ENCODE measurements around the gene TECPR2.
A peak's percentile ranks its signal among the peaks of the same experiment; 100 is the strongest.
"Not testable (repeated sequence)": the region's sequence is repeated elsewhere in the genome, so short reads cannot be mapped to it uniquely, and the experiment has no call there.

The TECPR2 gene

DNA sequence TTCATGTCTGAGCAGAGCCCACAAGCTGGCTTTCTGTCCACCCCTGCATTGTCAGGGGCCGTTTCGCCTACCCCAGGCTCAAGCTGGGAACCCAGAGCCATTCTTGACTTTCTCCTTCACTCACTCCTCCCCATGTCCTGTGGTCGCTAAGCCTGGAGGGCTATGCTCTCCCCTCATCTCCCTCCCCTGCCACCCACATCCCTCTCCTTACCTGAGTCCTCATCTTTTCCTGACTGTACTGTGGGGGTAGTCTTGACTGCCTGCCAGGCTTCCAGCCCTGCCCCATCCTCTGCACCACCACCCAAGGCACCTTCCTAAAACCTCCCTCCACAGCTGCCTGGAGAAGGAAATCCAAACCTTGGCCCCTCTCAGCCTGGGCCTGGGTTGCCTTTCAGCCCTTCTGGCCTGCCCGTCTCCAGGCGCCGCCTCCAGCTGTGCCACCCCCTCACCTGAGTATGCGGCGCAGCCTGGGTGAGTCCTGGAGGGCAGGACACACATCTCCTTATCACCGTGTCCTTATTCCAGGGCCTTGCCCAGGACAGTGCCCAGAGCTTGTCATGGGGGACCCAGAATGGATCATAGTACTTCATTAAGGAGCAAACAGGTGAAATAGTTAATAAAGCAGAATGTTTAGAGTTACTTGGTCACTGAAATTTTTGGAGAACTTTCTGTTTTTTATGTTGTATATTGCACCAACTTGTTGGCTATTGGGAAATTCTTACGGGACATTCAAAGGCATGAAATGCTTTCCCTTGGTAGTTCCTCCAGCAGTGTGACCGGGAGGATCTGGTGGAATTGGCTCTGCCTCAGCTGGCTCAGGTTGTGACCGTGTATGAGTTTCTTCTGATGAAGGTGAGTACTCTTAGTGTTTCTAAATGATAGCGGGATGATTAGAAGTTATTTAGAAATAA lies 28.7 kb upstream of the TECPR2 start:
- DNase-seq (ENCODE audit: low read depth in 1 of 2, low spot score in 1 of 2), result no peak

- no peak for DNase-seq (ENCODE audit: low read depth in 1 of 2, low spot score in 1 of 2)
Measured at GRCh38 chr14:102335163-102335562, 27.6 kb upstream of the TECPR2 start.

GRCh38 chr14:102338724-102339123 lies 24.0 kb upstream of the TECPR2 start:
- no peak for DNase-seq (ENCODE audit: low read depth in 1 of 2, low spot score in 1 of 2)

DNA sequence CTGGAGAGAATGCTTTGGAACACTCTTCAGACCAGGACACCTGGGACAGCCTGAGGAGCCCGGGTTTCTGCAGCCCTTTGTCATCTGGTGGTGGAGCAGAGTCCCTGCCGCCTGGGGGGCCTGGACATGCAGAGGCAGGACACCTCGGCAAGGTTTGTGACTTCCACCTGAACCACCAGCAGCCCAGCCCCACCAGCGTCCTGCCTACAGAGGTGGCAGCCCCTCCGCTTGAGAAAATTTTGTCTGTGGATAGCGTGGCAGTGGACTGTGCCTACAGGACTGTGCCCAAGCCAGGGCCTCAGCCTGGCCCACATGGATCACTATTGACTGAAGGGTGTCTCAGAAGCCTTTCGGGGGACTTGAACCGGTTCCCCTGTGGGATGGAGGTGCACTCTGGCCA lies 21.2 kb upstream of the TECPR2 start:
- DNase-seq (ENCODE audit: low read depth in 1 of 2, low spot score in 1 of 2), result no peak

DNA sequence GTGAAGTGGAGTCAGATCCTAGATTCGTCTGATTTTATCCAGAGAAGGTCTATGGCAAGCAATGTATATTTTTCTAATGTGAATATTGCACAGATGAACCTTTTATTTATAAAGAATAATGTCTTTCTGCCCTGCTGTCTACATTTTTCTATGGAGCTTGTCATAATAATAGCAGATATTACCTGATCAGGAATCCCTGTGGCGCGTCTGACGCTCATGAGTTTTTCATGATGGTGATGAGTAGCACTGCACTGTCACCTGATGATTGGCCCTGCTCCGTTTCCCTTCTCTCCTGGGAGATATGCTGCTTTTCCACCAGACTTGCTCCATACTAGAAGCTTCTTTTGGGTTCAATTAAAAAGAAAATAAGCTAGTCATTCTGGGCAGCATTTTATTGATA lies 20.5 kb upstream of the TECPR2 start:
- DNase-seq (ENCODE audit: low read depth in 1 of 2, low spot score in 1 of 2), result no peak

- DNase-seq (ENCODE audit: low read depth in 1 of 2, low spot score in 1 of 2), result no peak
Measured at GRCh38 chr14:102344084-102344483, 18.7 kb upstream of the TECPR2 start.

DNA sequence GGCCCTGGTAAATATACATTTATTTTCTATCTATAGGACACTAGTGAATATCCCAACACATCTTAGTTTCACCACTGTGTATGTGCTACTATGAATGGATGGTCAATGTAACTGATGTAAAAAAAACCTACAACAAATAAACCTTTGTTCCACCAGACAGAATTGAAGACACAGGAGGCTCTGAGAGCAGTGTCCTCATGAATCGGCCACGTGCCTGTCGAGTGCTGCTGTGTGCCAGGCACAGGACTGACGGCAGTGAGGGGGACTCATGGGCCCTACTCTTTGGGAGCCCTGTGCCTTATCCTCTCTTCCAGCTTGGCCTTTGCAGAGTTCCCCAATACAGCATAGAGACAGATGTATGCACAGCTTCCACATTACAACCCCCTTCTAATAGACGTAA lies 18.3 kb upstream of the TECPR2 start:
- no peak for DNase-seq (ENCODE audit: low read depth in 1 of 2, low spot score in 1 of 2)

GRCh38 chr14:102345232-102345631 lies 17.5 kb upstream of the TECPR2 start:
- no peak for DNase-seq (ENCODE audit: low read depth in 1 of 2, low spot score in 1 of 2)

GRCh38 chr14:102346645-102347044 lies 16.1 kb upstream of the TECPR2 start:
- no peak for DNase-seq (ENCODE audit: low read depth in 1 of 2, low spot score in 1 of 2)

GRCh38 chr14:102348376-102348775 lies 14.4 kb upstream of the TECPR2 start:
- no peak for DNase-seq (ENCODE audit: low read depth in 1 of 2, low spot score in 1 of 2)

DNA sequence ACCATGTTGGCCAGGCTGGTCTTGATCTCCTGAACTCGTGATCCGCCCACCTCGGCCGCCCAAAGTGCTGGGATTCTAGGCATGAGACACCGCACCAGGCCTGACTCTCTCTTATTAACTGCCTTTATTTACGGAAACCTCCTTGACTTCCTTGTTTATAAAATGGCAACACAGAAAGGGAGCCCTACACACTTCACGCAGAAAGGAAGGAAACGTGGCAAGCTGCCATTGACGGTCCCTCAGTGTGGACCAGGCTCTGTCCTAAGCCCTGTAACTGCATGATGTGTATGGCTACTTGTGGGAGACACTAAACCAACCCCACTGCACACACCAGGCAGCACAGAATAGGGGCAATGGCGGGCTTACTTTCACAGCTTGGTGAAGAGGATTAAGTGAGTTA lies 11.7 kb upstream of the TECPR2 start:
- DNase-seq (ENCODE audit: low read depth in 1 of 2, low spot score in 1 of 2), result no peak

GRCh38 chr14:102351593-102351992 lies 11.1 kb upstream of the TECPR2 start:
- DNase-seq (ENCODE audit: low read depth in 1 of 2, low spot score in 1 of 2), result not testable (repeated sequence)

- DNase-seq (ENCODE audit: low read depth in 1 of 2, low spot score in 1 of 2), result no peak
Measured at GRCh38 chr14:102352213-102352612, 10.5 kb upstream of the TECPR2 start.

DNA sequence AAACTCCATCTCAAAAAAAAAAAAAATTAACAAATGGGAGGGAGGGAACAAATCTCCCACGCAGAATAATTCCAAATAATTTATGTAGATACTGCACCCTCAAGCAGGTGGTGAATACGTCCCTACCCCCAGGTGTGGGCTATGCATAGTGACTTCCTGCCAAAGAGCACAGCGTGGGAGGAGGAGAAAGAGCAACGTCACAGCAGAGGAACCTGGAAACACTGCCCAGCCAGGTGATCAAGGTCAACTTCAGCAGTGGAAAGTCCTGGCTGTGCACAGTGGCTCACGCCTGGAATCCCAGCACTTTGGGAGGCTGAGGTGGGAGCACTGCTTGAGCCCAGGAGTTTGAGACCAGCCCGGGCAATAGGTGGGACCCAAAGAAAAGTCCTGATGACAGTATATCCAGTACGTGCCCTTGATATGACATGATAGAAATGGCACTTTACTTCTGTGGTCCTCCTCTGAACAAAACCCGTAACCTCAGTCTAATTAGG lies 9.6 kb upstream of the TECPR2 start:
- no peak for DNase-seq (ENCODE audit: low read depth in 1 of 2, low spot score in 1 of 2)

DNA sequence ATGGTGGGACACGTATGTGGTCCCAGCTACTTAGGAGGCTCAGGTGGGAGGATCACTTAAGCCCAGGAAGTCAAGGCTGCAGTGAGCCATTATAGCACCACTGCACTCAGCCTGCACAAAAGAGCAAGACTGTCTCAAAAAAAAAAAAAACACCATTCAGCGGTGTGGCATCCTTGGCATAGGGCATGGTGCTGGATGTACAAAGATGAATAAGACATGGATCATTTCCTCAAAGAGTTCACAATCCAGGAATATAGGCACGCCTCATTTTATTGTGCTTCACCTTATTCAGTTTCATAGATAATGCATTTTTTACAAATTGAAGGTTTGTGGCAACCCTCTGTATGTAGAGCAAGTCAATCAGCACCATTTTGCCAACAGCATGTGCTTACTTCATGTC lies 6.5 kb upstream of the TECPR2 start:
- DNase-seq (ENCODE audit: low read depth in 1 of 2, low spot score in 1 of 2), result no peak

- DNase-seq (ENCODE audit: low read depth in 1 of 2, low spot score in 1 of 2), result no peak
Measured at GRCh38 chr14:102359341-102359740, 3.4 kb upstream of the TECPR2 start.

GRCh38 chr14:102360388-102360787 lies 2.4 kb upstream of the TECPR2 start:
- DNase-seq (ENCODE audit: low read depth in 1 of 2, low spot score in 1 of 2), result no peak

DNA sequence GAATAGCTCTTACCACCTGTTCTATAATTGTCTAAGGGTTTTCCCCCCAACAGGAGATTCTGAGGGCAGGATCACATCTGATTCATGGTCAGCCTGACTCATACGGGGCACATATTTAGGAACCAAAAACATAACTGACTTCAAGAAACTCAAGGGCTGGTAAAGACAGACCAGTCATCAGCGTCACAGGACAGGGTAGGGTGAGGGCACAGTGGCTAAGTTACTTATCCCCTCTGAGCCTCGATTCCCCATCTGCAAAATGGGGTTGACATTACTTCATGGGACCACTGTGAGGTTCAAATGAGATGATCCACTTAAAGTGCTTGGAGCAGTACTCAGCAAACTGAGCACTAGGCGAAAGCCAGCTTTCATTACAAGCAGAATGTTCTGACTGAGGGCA lies 657 bp upstream of the TECPR2 start:
- peak; percentile 24 to 60 for DNase-seq (ENCODE audit: low read depth in 1 of 2, low spot score in 1 of 2)

- DNase-seq (ENCODE audit: low read depth in 1 of 2, low spot score in 1 of 2), result peak in 1 of 2 donors; percentile 5
Measured at GRCh38 chr14:102363182-102363943, 622 bp downstream of the TECPR2 start.

- DNase-seq (ENCODE audit: low read depth in 1 of 2, low spot score in 1 of 2), result no peak
Measured at GRCh38 chr14:102370305-102370809, 7.6 kb downstream of the TECPR2 start.

- DNase-seq (ENCODE audit: low read depth in 1 of 2, low spot score in 1 of 2), result no peak
Measured at GRCh38 chr14:102371361-102371760, 8.6 kb downstream of the TECPR2 start.

DNA sequence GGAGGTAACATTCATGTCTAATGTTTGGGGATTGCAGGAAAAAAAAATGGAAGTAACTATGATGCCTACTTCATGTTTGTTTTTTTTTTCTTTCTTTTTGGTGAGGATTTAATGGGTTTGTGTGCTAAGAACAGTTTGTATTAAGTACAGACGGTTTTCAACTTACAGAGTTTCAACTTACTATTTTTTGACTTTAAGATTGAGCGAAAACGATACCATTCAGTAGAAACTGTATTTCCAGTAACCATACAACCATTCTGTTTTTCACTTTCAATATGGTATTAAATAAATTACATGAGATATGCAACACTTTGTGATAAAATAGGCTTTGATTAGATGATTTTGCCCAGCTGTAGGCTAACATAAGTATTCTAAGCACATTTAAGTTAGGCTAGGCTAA lies 10.4 kb downstream of the TECPR2 start:
- DNase-seq (ENCODE audit: low read depth in 1 of 2, low spot score in 1 of 2), result no peak
